GM19035 (cell line): ENCODE measurements around the gene ECE1.

ENCODE experiments used
- ATAC-seq: cut with Tn5 transposase; IDR thresholded peaks from one replicate; pipeline ENCODE4 v1.9.1; 2021; ENCODE audit not compliant: unreplicated experiment

Gene ECE1

GRCh38 chr1:21269461-21270085 lies 20.7 kb downstream of the ECE1 start:
- ATAC-seq = no peak

GRCh38 chr1:21268281-21269239 lies 21.7 kb downstream of the ECE1 start:
- no peak for ATAC-seq

GRCh38 chr1:21267191-21268077 lies 22.8 kb downstream of the ECE1 start:
- ATAC-seq = no peak

- ATAC-seq = no peak
These were observed 24.0 kb downstream of the ECE1 start for GRCh38 chr1:21266119-21266774.

- ATAC-seq = no peak
These were observed 24.6 kb downstream of the ECE1 start for GRCh38 chr1:21265644-21266043.

GRCh38 chr1:21264898-21265297 lies 25.4 kb downstream of the ECE1 start:
- no peak for ATAC-seq

GRCh38 chr1:21263653-21264225 lies 26.5 kb downstream of the ECE1 start:
- ATAC-seq = no peak

- ATAC-seq = no peak
These were observed 27.2 kb downstream of the ECE1 start for GRCh38 chr1:21263052-21263429.

GRCh38 chr1:21262293-21263051 lies 27.8 kb downstream of the ECE1 start:
- no peak for ATAC-seq

- no peak for ATAC-seq
These were observed 28.5 kb downstream of the ECE1 start for GRCh38 chr1:21261551-21262292.

- ATAC-seq = no peak
These were observed 29.7 kb downstream of the ECE1 start for GRCh38 chr1:21260405-21261125.

GRCh38 chr1:21259316-21260076 lies 30.8 kb downstream of the ECE1 start:
- no peak for ATAC-seq

GRCh38 chr1:21258331-21259134 lies 31.7 kb downstream of the ECE1 start:
- no peak for ATAC-seq

- ATAC-seq = no peak
These were observed 32.7 kb downstream of the ECE1 start for GRCh38 chr1:21257431-21258135.

GRCh38 chr1:21256776-21257175 lies 33.5 kb downstream of the ECE1 start:
- no peak for ATAC-seq

- no peak for ATAC-seq
These were observed 34.3 kb downstream of the ECE1 start for GRCh38 chr1:21255943-21256320.
